Amygdala (tissue), 56 donors: Measurements from ENCODE around the gene COL6A1.

Source experiments
- DNase-seq, 56 donors: peaks; one replicate each; lab custom pipeline; 2025; lab: John Stamatoyannopoulos, UW

Gene COL6A1

GRCh38 chr21:45991606-45992300 lies 10.2 kb downstream of the COL6A1 start:
- DNase-seq: no peak

- no peak for DNase-seq
These were observed 11.0 kb downstream of the COL6A1 start for GRCh38 chr21:45992301-45993209.

GRCh38 chr21:45993210-45994085 lies 11.9 kb downstream of the COL6A1 start:
- DNase-seq: no peak

- DNase-seq: no peak
These were observed 12.6 kb downstream of the COL6A1 start for GRCh38 chr21:45994086-45994661.

GRCh38 chr21:45994759-45995685 lies 13.5 kb downstream of the COL6A1 start:
- no peak for DNase-seq

GRCh38 chr21:45995686-45996179 lies 14.2 kb downstream of the COL6A1 start:
- no peak for DNase-seq

- no peak for DNase-seq
These were observed 15.0 kb downstream of the COL6A1 start for GRCh38 chr21:45996311-45997204.

- no peak for DNase-seq
These were observed 15.6 kb downstream of the COL6A1 start for GRCh38 chr21:45997205-45997494.

- no peak for DNase-seq
These were observed 16.1 kb downstream of the COL6A1 start for GRCh38 chr21:45997495-45998275.

GRCh38 chr21:45998276-45998701 lies 16.7 kb downstream of the COL6A1 start:
- DNase-seq: no peak

GRCh38 chr21:45998871-45999580 lies 17.5 kb downstream of the COL6A1 start:
- DNase-seq: no peak

- no peak for DNase-seq
These were observed 18.1 kb downstream of the COL6A1 start for GRCh38 chr21:45999581-46000181.

GRCh38 chr21:46000182-46000730 lies 18.7 kb downstream of the COL6A1 start:
- DNase-seq: no peak

GRCh38 chr21:46000731-46001641 lies 19.4 kb downstream of the COL6A1 start:
- no peak for DNase-seq
